Measurements from ENCODE around the gene ZNF207. TPM values are rescaled to one million over a fixed set of nuclear protein-coding genes. Genes with fewer than 3 reads are reported as not detected.
"Not testable (repeated sequence)": the region's sequence is repeated elsewhere in the genome, so short reads cannot be mapped to it uniquely, and the experiment has no call there.

ZNF207 gene
- total RNA-seq, 1 donor from 2014 or later, result 295 TPM

DNA sequence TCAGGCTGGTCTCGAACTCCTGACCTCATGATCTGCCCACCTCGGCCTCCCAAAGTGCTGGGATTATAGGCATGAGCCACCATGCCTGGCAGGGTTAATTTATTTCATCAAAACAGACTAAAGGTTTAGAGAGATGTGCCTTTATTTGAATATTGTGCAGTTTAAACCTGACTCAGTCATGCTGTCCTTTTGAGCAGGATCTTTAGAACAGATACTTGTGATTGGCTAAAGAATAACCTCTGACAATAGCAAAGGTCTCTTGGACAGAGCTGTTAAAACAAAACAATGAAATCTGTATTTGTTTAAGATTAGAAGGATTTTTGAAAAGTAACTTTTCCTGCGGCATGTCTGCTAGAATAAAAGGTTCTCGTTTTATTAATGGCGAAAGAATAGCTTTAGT, 36.0 kb downstream of the ZNF207 start:
- intact Hi-C loops (cut with micrococcal nuclease), result no loop called here

DNA sequence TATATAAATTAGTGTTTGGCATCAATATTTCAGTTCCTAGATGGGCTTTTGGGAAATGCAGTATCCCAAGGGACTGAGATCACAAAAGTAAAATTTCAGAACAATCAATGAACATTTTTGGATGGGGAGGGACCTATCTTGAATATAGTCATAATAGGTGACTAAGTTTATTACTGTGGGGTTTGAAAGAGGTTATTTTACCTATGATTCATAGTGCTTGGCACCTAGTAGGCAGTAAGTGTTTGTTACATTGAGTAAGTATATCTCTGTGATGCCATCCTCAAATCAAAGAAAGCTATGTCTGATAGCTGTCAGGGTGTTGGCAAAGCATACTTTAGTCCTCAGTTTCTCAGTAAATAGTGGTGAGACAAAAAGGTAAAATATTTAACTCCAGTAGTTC, 36.9 kb downstream of the ZNF207 start:
- intact Hi-C loops (cut with micrococcal nuclease), result no loop called here

DNA sequence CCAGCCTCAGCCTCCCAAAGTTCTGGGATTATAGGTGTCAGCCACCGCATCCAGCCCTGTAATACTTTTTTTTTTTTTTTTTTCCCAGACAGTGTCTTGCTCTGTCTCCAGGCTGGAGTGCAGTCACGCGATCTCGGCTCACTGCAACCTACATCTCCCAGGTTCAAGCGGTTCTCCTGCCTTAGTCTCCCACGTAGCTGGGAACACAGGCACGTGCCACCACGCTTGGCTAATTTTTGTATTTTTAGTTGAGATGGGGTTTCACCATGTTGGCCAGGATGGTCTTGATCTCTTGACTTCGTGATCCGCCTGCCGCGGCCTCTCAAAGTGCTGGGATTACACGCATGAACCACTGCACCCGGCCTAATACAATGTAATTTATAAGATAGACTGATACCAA, 38.2 kb downstream of the ZNF207 start:
- intact Hi-C loops (cut with micrococcal nuclease), result not testable (repeated sequence)

DNA sequence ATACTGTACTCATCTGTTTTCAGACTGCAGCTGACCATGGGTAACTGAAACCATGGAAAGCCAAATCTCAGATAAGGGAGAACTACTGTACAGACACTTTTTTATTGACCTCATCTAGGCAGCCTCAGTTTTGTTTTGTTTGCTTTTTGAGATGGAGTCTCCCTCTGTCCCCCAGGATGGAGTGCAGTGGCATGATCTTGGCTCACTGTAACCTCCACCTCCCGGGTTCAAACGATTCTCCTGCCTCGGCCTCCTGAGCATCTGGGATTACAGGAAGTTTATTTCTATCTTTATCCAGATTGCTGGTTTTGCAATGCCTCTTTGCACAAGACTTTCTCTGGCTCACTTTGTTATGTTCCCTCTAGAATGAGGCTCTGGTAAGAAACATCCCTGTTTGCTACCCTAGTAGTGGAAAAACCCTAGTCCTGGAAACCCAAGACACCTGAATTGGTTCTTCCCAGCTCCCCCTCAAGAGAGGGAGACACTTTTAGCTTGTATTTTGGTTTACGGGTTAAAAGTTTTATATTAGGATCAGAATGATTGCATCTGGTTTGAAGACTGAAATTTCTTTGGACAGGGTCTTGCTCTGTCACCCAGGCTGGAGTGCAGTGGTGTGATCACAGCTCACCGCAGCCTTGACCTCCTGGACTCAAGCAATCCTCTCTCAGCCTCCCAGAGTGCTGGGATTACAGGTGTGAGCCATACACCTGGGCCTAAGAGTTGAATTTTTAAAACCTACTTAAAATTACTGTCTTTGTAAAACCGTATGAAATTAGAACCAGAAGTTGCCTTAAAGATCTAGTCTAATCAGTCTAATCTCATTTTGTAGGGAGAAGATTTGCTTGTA, 38.9 kb downstream of the ZNF207 start:
- intact Hi-C loops (cut with micrococcal nuclease), result no loop called here

DNA sequence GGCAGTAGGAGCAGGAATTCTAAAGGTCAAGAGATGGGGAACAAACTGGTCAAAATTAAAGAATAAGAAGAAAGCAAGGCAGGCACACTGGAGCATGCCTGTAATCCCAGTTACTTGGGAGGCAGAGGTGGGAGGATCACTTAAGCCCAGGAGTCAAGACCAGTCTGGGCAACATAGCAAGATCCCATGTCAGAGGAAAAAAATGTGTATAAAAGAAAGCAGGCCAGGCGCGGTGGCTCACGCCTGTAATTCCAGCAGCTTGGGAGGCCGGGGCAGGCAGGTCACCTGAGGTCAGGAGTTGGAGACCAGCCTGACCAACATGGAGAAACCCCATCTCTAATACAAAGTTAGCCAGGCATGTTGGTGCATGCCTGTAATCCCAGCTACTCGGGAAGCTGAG, 43.9 kb downstream of the ZNF207 start:
- intact Hi-C loops (cut with micrococcal nuclease), result no loop called here

DNA sequence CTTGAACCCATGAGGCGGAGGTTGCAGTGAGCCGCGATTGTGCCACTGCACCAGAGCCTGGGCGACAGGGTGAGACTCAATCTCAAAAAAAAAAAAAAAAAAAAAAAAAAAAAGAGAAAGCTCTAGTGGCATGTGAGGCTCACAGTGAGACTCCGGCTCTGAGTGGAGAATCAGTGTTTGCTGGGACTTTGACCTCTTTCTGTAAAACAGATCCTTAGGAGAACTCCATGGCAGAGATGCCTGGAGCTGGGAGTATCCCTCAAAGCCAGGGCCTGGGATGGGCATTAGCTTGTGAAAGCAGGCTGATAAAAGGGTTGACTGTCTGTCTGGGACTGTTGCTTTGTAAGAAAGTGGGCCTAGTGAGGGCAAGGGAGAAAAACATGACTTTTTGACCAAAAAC, 46.4 kb downstream of the ZNF207 start:
- intact Hi-C loops (cut with micrococcal nuclease), result no loop called here

DNA sequence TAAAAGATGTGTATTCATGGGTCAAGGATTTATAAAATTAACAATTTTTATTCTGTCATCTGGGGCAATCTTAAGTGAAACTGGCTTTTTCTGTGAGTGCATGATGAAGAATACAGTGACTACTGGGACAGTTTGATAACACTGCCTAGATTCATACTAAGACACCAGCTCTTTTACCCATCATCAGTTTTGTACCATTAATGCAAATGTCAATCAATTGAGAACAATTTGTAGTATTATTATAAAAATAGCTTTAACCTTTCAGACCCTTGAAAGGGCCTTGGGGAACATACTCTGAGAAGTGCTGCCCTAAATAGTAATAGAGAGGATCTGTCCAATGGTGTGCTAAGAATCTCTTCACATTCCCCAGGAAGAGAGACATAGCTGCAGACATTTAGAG, 49.0 kb downstream of the ZNF207 start:
- intact Hi-C loops (cut with micrococcal nuclease), result no loop called here

DNA sequence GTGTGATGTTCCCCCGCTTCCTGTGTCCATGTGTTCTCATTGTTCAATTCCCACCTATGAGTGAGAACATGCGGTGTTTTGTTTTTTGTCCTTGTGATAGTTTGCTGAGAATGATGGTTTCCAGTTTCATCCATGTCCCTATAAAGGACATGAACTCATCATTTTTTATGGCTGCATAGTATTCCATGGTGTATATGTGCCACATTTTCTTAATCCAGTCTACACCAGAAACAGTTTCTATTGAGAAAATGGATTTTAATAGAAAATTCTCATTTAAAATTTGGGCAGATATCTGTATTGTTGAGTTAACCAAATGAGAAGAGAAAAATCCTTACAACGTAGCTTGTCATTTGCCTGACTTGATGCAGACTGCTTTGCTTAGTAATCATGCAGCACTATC, 60.1 kb downstream of the ZNF207 start:
- intact Hi-C loops (cut with micrococcal nuclease), result not testable (repeated sequence)

DNA sequence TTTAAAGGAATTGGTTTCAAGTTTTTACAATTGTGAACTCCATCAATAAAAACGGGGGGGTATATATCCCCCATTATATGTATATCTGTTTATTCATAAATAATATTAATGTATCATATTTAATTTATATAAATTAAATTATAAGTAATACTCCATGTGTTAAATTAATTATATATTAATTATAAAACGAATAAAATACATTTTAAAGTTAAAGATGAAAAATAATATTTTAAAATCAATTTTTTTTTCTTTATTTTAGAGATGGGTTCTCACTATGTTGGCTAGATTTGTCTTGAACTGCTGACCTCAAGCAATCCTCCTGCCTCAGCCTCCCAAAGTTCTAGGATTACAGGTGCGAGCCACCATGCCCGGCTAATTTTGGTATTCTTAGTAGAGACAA, 76.9 kb downstream of the ZNF207 start:
- intact Hi-C loops (cut with micrococcal nuclease), result no loop called here

DNA sequence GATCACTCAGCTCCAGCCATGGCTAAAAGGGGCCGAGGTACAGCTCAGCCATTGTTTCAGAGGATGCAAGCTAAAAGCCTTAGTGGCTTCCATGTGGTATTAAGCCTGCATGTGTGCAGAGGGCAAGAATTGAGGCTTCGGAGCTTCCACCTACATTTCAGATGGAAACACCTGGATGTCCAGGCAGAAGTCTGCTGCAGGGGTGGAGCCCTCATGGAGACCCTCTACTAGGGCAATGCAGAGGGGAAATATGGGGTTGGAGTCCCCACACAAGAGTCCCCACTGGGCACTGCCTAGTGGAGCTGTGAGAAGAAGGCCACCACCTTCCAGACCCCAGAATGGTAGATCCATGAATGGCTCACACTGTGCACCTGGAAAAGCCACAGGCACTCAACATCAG, 79.6 kb downstream of the ZNF207 start:
- intact Hi-C loops (cut with micrococcal nuclease), result no loop called here

Other genes with a start within 250 kb of the ZNF207 start
- 24.9 and 26.1 TPM in 2 replicates for gene RHOT1, start 207.7 kb upstream of the ZNF207 start, total RNA-seq
- gene RHBDL3, start 84.3 kb upstream of the ZNF207 start, total RNA-seq, result 0.48 and 1.00 TPM in 2 replicates
- gene C17orf75, start 8.0 kb upstream of the ZNF207 start, total RNA-seq, result 30.5 and 34.3 TPM in 2 replicates
- gene PSMD11, start 94.4 kb downstream of the ZNF207 start, total RNA-seq, result 133 and 139 TPM in 2 replicates
- 4.4 and 4.5 TPM in 2 replicates for gene CDK5R1, start 136.8 kb downstream of the ZNF207 start, total RNA-seq

All from T-helper 2 cell treated with Interferon-gamma antibody and Interleukin-4, amounts not matched to agents 100 ng/mL and 5 ng/mL, for 36 hours (primary cell).